Fibroblast of peridontal ligament (primary cell): Measurements from ENCODE around the gene CNPY4.

ENCODE experiments used
- DNase-seq: peaks from one replicate; pipeline ENCODE4 v3.0.0-alpha.2; 2010; ENCODE audit errors: extremely low read depth

Gene CNPY4

GRCh38 chr7:100091411-100092181 lies 27.8 kb upstream of the CNPY4 start:
- DNase-seq: no peak

GRCh38 chr7:100093054-100093453 lies 26.4 kb upstream of the CNPY4 start:
- DNase-seq: no peak

- no peak for DNase-seq
These were observed 25.9 kb upstream of the CNPY4 start for GRCh38 chr7:100093498-100093897.

GRCh38 chr7:100093925-100094486 lies 25.4 kb upstream of the CNPY4 start:
- DNase-seq: no peak

GRCh38 chr7:100095289-100095688 lies 24.1 kb upstream of the CNPY4 start:
- no peak for DNase-seq

- no peak for DNase-seq
These were observed 23.7 kb upstream of the CNPY4 start for GRCh38 chr7:100095704-100096103.

GRCh38 chr7:100098913-100099312 lies 20.5 kb upstream of the CNPY4 start:
- no peak for DNase-seq

GRCh38 chr7:100099452-100099851 lies 20.0 kb upstream of the CNPY4 start:
- DNase-seq: no peak

GRCh38 chr7:100100420-100101015 lies 18.9 kb upstream of the CNPY4 start:
- DNase-seq: peak; percentile 96

- peak; percentile 97 for DNase-seq
These were observed 18.2 kb upstream of the CNPY4 start, which contains the start of the genes AP4M1 and MCM7 for GRCh38 chr7:100101016-100101862. Gene AP4M1 (plus strand): TSS chr7:100101643. CDS start chr7:100101715, 72 bp downstream. Gene MCM7 (minus strand): TSS chr7:100101397. CDS start chr7:100101294, 103 bp downstream.

GRCh38 chr7:100102950-100103840 lies 16.2 kb upstream of the CNPY4 start:
- peak; percentile 29 for DNase-seq

GRCh38 chr7:100105534-100105933 lies 13.9 kb upstream of the CNPY4 start:
- DNase-seq: no peak

- no peak for DNase-seq
These were observed 12.8 kb upstream of the CNPY4 start for GRCh38 chr7:100106633-100107032.

GRCh38 chr7:100107125-100107737 lies 12.2 kb upstream of the CNPY4 start:
- DNase-seq: no peak

GRCh38 chr7:100107890-100108289 lies 11.5 kb upstream of the CNPY4 start:
- DNase-seq: no peak

GRCh38 chr7:100109521-100110163 lies 9.8 kb upstream of the CNPY4 start:
- DNase-seq: no peak

- no peak for DNase-seq
These were observed 8.3 kb upstream of the CNPY4 start for GRCh38 chr7:100111156-100111555.

- DNase-seq: no peak
These were observed 7.5 kb upstream of the CNPY4 start for GRCh38 chr7:100111914-100112313.

- no peak for DNase-seq
These were observed 4.4 kb upstream of the CNPY4 start for GRCh38 chr7:100115026-100115425.
